SHP77 treated with DMSO at 0.1 percent for 48 hours (cell line): Measurements from ENCODE around the gene GBP2.

ENCODE experiments used
- DNase-seq: peaks from one replicate; lab custom pipeline; 2025; lab: John Stamatoyannopoulos, UW

GBP2 gene

DNA sequence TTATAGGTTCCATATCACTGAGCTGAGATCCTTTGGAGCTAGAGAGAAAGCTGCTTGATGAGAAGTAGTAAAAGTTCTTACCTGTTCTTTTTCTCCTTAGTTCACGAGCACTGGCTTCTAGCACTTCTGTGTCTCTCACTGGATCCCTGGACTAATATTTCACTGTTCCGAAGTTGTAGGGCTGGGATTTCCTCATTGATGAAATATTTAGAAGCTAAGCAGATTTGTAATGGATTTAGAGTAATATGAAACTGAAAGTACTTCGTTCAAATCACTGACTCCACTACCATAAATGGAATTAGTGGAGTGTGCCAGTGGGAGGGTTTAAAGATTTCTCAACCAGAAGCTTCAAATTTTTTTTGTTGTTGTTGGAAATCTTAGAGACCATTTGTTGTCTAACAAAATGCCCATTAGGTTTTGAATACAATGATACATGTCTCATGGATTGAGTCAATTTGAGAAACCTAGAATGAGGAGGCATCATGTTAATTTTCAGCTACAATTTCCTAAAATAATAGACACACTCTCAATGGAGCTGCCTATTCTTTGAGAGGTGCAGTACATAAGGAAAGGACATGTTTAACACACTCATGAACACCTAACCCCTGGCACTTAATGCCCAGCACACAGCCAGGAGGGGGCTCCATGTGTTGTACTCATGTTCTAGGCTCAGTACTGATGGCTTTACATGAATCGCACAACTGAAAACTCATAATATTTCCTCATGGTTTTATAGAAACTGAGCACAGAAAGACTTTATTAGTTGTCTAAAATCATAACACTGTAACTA lies 60.6 kb downstream of the GBP2 start, which contains the start of gene GBP1:
Gene GBP1, minus strand, starts transcription at position 130 of the 790 bp plus-strand sequence. CDS start 1,974 bp downstream, outside the sequence.
- no peak for DNase-seq

DNA sequence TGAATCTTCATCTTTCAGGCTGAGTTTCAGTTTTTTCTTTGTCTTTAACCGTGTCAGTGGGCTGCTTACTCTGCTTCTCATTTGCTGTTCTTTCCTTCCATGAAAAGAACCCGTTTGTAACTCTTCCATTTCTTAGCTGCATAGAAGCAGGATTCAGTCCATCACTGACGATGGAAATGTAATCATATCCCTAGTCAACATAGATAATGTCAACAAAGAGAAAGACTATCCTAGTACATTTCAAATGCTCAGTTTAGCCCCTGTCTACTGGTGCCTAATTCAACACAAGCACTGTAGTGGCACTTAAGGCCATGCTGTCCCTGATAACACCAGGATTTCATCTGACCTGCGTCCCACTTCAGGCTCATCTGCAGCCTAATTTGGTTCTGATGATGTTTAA lies 61.3 kb downstream of the GBP2 start:
- no peak for DNase-seq

DNA sequence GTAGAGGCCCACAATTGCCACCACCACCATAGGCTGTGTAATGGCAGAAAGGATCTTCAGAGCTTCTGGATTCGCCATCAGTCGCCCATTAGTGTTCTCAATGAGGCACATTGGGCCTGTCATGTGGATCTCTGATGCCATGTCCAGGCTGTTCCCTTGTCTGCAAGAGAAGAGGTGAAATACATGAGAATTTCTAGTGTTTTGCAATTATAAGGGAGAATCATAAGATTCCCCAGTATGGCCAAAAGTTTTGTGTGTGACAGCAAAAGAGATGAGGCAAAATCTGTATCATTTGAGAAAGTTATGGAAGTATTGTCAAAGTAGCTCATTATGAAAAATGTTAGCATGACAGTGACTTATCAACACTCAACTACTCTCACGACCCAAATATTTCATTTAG lies 62.8 kb downstream of the GBP2 start:
- no peak for DNase-seq

DNA sequence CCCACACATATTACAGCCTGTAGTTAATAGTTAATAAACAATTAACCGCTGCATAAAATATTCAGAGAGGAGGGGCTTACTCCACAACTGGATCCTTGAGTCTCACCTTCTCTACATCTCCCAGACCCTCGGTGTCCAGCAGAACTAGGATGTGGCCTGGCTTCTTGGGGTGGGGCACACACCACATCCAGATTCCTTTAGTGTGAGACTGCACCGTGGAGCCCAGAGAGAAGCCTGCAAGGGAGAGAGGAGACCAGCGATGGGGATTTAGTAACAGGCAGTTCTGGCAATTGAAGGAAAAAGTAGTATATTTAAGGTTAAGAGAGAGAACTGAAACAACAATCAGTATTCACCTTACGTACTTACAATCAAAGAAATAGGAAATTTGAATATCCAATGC lies 65.8 kb downstream of the GBP2 start:
- no peak for DNase-seq
